ENCODE results near the gene INMT.

INMT gene

GRCh38 chr7:30727061-30727945 lies 24.6 kb upstream of the INMT start:
- no peak for DNase-seq (ENCODE audit: low read depth in 1 of 2, low spot score in 1 of 2)

DNA sequence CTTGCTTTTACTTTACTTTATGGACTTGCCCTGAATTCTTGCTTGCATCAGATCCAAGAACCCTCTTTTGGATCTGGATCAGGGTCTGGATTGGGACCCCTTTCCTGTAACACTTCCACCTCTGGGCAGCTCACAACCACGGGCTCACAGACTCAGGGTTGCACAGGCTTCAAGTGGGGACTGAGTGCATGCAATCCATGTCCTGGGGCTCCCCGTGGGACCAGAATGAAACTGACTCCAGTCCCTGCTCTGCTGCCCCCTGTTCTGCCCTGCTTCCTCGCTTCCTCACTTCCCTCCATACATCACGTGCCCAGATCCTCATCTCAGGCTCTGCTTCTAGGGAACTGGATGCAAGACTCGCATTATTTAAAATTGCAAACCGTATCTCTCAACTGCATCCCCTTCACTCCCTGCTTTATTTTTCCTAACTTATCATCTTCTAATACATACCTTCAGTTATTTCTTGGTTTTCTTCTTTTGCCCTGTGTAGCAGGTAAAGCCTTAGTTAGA lies 23.3 kb upstream of the INMT start:
- DNase-seq (ENCODE audit: low read depth in 1 of 2, low spot score in 1 of 2) = no peak

GRCh38 chr7:30729642-30730041 lies 22.3 kb upstream of the INMT start:
- DNase-seq (ENCODE audit: low read depth in 1 of 2, low spot score in 1 of 2) = no peak

- DNase-seq (ENCODE audit: low read depth in 1 of 2, low spot score in 1 of 2) = no peak
These were observed 21.8 kb upstream of the INMT start for GRCh38 chr7:30730097-30730496.

GRCh38 chr7:30730996-30731395 lies 20.9 kb upstream of the INMT start:
- DNase-seq (ENCODE audit: low read depth in 1 of 2, low spot score in 1 of 2) = no peak

- DNase-seq (ENCODE audit: low read depth in 1 of 2, low spot score in 1 of 2) = no peak
These were observed 20.4 kb upstream of the INMT start for GRCh38 chr7:30731581-30731980.

- DNase-seq (ENCODE audit: low read depth in 1 of 2, low spot score in 1 of 2) = no peak
These were observed 19.3 kb upstream of the INMT start for GRCh38 chr7:30732606-30733005.

DNA sequence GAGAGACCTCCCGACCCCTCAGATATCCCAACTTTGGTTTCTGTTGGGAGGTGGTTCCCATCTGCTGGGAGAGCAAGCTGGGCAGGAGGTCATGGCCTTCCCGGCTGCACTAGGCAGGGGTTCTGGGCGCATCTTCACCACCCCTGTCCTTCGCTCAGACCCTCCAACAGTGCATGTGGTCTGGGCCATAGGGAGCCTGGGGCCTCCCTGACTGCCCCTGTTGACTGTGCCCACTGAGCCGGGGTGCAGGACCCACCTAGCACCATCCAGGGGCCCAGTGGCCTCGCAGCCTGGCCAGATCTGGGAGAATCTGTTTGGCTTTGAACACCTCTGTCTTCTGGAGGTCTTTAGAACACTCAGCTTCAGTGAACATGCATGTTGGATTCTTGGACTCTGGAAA lies 18.7 kb upstream of the INMT start:
- DNase-seq (ENCODE audit: low read depth in 1 of 2, low spot score in 1 of 2) = no peak

DNA sequence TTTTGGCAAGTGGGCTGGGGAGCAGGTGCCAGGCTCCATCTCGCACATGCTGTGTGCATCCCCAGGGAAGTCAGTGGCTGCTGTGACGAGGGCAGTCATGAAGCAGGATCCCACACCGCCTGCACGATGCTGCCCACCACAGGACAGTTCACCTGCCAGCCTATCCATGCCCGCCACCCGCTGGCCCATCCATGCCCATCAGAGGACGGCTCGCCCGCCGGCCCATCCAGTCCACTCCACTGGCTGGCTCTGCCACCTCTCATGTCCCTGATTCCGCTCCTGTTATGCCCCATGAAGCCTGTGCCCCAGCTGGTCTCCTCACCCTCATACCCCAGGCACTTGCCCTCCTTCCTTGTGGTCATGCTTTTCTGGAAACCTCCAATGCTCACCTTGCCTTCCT lies 18.2 kb upstream of the INMT start:
- DNase-seq (ENCODE audit: low read depth in 1 of 2, low spot score in 1 of 2) = no peak

DNA sequence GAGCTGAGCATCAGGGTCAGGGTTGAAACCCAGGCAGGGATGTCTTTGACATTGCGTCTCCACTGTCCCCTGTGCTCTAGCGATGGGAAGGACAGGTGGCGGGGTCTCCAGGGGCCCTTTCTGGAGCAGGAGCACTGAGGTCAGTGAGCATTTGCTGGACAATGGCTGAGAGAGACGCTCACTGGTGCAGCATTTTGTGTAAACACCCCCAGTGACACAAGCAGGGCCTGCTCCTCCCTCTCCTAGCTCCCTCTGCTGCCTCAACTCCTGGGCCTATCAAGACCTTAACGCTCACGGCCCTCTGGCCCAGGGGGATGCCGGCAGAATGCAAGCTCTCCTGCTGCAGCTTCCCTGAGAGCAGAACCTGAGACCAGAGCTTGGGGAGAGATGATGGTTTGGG lies 17.4 kb upstream of the INMT start:
- no peak for DNase-seq (ENCODE audit: low read depth in 1 of 2, low spot score in 1 of 2)

DNA sequence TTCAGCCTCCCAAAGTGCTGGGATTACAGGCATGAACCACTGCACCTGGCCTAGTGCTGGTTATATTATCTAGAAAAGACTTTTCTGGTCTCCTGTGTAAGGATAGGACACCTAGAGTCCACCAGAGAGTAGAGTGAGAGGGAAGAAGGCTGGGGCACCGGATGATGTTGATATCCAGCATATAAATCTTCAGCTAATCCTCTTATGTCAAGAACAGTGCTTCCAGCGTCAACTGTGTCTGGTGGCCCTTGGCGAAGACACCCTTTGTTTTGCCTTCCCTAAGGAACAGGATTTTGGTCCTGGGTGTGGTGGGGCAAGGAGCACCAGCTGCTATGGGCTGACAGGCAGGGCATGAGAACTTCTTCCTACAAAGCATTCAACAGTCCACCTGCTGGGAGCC lies 16.3 kb upstream of the INMT start:
- no peak for DNase-seq (ENCODE audit: low read depth in 1 of 2, low spot score in 1 of 2)

GRCh38 chr7:30736291-30736690 lies 15.6 kb upstream of the INMT start:
- DNase-seq (ENCODE audit: low read depth in 1 of 2, low spot score in 1 of 2) = no peak

DNA sequence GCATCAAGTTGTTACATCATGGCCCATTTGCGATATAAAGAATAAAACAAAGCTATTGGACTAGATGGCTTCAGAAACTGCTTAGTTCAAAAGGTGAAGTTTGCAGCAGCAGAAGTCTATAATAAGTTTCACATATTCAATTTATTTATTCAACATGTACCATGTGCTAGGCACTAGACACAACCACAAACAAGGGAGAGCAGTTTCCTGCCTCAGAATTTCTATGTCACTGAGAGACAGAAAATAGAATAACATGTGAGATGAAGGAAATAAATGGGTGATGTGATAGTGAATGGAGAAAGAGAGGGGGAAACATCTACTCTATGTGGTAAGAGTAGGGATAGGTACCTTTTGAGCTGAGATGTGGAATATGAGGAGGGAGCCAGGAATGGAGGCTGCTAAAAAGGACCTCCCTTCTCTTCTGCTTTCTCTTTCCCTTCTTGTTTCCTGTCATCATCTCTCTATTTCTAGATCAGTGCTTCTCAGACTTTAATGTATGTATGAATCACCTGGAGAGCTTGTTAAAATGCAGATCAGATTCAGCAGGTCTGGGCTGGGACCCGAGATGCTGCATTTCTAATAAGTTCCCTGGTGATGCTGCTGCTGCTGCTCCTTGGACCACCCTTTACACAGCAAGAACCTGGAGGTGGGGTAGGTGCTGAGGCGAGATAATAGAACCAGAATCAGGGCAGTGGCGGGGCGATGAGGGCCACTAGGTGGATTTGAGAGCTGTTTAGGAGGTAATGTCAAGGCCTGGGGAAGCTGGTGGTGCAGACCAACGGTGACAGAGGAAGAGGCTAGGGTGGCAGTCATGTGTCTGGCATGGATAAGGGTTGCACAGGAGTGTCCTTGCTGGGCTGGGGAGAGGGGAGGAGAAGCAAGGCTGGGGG lies 13.7 kb upstream of the INMT start:
- DNase-seq (ENCODE audit: low read depth in 1 of 2, low spot score in 1 of 2) = no peak

- no peak for DNase-seq (ENCODE audit: low read depth in 1 of 2, low spot score in 1 of 2)
These were observed 12.2 kb upstream of the INMT start for GRCh38 chr7:30739691-30740090.

GRCh38 chr7:30740417-30741181 lies 11.3 kb upstream of the INMT start:
- DNase-seq (ENCODE audit: low read depth in 1 of 2, low spot score in 1 of 2) = peak; percentile 54 to 63

- no peak for DNase-seq (ENCODE audit: low read depth in 1 of 2, low spot score in 1 of 2)
These were observed 10.6 kb upstream of the INMT start for GRCh38 chr7:30741289-30741688.

DNA sequence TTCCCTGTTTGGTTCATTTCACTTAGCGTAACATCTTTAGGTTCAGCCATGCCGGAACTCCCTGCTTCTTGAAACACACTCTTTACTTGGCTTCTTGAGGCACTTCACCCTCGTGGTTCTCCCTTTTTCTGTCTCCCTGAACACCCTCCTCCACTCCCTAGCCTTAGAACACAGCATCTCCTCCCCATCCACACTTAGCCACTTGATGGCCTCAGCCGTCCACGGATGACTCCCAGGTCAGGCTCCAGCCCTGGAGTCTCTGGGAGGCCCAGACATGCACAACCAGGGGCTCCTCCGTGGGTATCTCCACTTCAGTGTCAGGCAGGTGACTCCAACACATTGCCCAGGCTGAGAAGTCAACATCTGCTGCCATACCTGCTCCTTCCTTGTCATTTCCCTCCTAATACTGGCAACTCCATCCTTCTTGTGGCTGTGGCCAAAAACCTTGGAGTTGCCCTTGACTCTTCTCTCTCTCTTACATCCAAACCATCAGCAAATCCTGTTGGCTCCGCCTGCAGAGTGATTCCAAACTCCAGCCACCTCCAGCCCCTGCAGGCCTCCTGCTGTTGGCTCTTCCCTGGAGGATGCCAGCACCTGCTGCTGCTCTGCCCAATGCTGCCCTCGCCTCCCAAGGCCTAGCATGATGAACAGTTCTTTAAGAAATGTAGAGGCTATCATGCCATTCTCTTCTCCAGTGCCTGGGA lies 8.4 kb upstream of the INMT start:
- no peak for DNase-seq (ENCODE audit: low read depth in 1 of 2, low spot score in 1 of 2)

DNA sequence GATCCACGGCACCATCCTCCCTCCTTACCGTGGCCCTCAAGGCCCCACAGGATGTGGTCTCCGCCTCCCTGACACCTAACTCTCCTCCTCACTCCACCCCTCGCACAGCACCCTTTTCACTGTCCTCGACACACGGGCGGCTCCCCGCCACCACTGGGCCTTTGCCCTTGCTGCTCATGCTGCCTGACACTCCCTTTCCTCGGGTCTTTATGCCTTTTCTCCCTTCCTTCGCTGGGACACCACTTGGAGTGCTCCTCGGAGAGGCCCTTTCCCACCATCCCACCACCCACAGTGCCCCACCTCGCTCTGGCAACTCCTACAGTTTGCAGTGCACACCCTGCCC lies 7.9 kb upstream of the INMT start:
- no peak for DNase-seq (ENCODE audit: low read depth in 1 of 2, low spot score in 1 of 2)

DNA sequence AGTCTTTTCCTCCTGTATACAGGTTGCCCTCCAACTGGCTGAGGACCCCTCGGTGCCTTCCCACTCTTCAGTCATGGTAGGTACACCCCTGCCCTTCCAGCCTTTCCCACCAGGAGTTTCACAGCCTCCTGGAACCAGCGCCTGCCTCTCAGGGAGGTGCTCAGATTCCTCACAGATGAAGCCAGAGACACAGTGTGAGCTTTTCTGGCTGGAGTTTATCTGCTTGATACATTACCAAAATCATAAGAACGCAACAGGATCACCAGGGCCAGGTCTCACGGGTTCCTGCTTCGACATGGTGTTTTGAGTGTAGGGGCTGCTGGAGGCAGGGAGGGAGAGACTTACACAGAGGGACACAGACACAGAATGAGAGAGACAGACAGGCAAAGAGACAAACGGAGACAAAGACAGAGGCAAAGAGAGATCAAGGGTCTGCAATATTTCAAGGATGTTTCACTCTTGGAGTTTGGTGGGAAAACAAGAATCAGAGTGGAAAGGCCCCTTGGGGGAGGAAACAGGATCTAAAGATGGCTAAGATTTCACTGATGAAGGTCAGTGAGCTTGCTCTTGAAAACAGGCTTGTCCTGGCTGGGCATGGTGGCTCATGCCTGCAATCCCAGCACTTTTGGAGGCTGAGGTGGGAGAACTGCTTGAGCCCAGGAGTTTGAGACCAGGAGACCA lies 6.5 kb upstream of the INMT start:
- no peak for DNase-seq (ENCODE audit: low read depth in 1 of 2, low spot score in 1 of 2)

GRCh38 chr7:30750010-30750409 lies 1.9 kb upstream of the INMT start:
- no peak for DNase-seq (ENCODE audit: low read depth in 1 of 2, low spot score in 1 of 2)
